ENCODE results near the gene TRIM47. TPM values are rescaled to one million over a fixed set of nuclear protein-coding genes. Genes with fewer than 3 reads are reported as not detected.

TRIM47 gene
- total and polyA plus RNA-seq, 2 of the 13 experiments (the other 11 are each of a cell fraction or from before 2014, with no cell fraction given), result 33.5 to 82.0 TPM

GRCh38 chr17:75869282-75870141 lies 8.9 kb downstream of the TRIM47 start (continued):
- no peak; the same call in 1 of the 2 replicates for TF ChIP-seq ZNF639 (CRISPR knock-in tag; conservative IDR thresholded peaks at IDR 0.05)
- TF ChIP-seq PHB2 (IDR thresholded peaks at IDR 0.05; ENCODE audit: partially characterized antibody), result no peak
- no peak for TF ChIP-seq ARID2 (CRISPR knock-in tag; IDR thresholded peaks at IDR 0.05; ENCODE audit: borderline replicate concordance)
- TF ChIP-seq HNF1A (IDR thresholded peaks at IDR 0.05; ENCODE audit: low read depth), result 0 out of 2 replicates have a peak, but pooled peaks have one; percentile 29
- peak; percentile 72 for TF ChIP-seq HNF1A (CRISPR knock-in tag; IDR thresholded peaks at IDR 0.05; ENCODE audit: borderline replicate concordance)
- no peak for TF ChIP-seq ZNF75D (CRISPR knock-in tag; IDR thresholded peaks at IDR 0.05; ENCODE audit: borderline replicate concordance)
- no peak for TF ChIP-seq ZFP82 (CRISPR knock-in tag; IDR thresholded peaks at IDR 0.05; ENCODE audit: borderline replicate concordance)
- TF ChIP-seq BCL3 (CRISPR knock-in tag; IDR thresholded peaks at IDR 0.05), result no peak; the same call in 1 of the 2 replicates
- TF ChIP-seq ZNF646 (CRISPR knock-in tag; IDR thresholded peaks at IDR 0.05), result no peak; the same call in 1 of the 2 replicates
- TF ChIP-seq ZNF549 (CRISPR knock-in tag; IDR thresholded peaks at IDR 0.05), result no peak
- TF ChIP-seq ZNF24 (IDR thresholded peaks at IDR 0.05), result no peak
- TF ChIP-seq ZBTB37 (CRISPR knock-in tag; IDR thresholded peaks at IDR 0.05), result peak; percentile 100
- TF ChIP-seq TOE1 (CRISPR knock-in tag; IDR thresholded peaks at IDR 0.05), result no peak; the same call in 1 of the 2 replicates

Data from HepG2 (cell line).